C4-2B (cell line): ENCODE results near the gene STIM1.

ENCODE experiments used
- ZFX ChIP-seq: fragments of 450-650 bp; IDR thresholded peaks from 2 replicates; pipeline ENCODE4 v1.6.1; 2017
- TF ChIP-seq, protein P1 (sequence below): fragments of 450-650 bp; conservative IDR thresholded peaks from 2 replicates; pipeline ENCODE4 v1.5.1; 2017; ENCODE audit warnings: mild to moderate bottlenecking

DNA sequence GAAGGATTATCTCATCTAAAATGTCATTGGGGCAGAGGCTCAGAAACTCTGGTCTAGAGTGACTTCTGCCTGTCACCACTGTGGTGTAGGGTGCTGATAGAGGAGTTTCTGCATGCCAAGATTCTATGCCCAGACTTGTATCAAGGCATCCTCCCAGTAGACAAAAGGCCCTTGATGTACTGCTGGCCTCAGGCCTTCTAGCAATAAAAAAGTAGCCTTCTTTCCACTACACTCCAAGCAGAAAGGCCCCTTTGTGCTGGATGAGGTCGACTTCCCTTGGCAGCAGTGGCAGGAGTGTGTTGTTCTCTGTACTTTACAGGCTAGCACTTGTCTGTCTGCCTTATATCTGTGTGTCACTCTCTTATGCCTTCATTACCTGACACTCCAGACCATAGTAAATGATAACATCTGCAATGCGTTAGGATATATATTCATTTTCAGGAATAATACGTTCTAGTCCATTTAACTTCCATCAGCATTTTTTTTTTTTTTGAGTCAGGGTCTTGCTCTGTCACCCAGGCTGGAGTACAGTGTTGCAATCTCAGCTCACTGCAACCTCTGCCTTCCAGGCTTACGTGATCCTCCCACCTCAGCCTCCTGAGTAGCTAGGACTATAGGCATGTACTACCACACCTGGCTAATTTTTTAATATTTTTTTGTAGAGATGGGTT, 189.6 kb downstream of the STIM1 start:
- TF ChIP-seq, protein P1, sequence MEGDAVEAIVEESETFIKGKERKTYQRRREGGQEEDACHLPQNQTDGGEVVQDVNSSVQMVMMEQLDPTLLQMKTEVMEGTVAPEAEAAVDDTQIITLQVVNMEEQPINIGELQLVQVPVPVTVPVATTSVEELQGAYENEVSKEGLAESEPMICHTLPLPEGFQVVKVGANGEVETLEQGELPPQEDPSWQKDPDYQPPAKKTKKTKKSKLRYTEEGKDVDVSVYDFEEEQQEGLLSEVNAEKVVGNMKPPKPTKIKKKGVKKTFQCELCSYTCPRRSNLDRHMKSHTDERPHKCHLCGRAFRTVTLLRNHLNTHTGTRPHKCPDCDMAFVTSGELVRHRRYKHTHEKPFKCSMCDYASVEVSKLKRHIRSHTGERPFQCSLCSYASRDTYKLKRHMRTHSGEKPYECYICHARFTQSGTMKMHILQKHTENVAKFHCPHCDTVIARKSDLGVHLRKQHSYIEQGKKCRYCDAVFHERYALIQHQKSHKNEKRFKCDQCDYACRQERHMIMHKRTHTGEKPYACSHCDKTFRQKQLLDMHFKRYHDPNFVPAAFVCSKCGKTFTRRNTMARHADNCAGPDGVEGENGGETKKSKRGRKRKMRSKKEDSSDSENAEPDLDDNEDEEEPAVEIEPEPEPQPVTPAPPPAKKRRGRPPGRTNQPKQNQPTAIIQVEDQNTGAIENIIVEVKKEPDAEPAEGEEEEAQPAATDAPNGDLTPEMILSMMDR, result no peak
- TF ChIP-seq ZFX, result no peak
